Measurements from ENCODE around the gene SHISAL1. TPM values are rescaled to one million over a fixed set of nuclear protein-coding genes. Genes with fewer than 3 reads are reported as not detected.

SHISAL1 gene
- total RNA-seq, 1 donor from 2014 or later, result 0.71 TPM

GRCh38 chr22:44353041-44353440, 40.3 kb upstream of the SHISAL1 start:
- peaks cover 27% of the 10 kb centered on the region for H3K27me3 ChIP-seq (ENCODE audit: control insufficient read depth, insufficient read depth, low read length)
- TF ChIP-seq CTCF (IDR thresholded peaks at IDR 0.05; ENCODE audit: insufficient read depth, low read length, poor library complexity, severe bottlenecking), result no peak
- H3K36me3 ChIP-seq (ENCODE audit: control insufficient read depth, insufficient read depth, low read length), result no peaks in the 10 kb centered on the region
- no peak for DNase-seq (ENCODE audit: low read depth)
- H3K4me3 ChIP-seq (ENCODE audit: low read depth, low read length), result no peak overlapping the region

DNA sequence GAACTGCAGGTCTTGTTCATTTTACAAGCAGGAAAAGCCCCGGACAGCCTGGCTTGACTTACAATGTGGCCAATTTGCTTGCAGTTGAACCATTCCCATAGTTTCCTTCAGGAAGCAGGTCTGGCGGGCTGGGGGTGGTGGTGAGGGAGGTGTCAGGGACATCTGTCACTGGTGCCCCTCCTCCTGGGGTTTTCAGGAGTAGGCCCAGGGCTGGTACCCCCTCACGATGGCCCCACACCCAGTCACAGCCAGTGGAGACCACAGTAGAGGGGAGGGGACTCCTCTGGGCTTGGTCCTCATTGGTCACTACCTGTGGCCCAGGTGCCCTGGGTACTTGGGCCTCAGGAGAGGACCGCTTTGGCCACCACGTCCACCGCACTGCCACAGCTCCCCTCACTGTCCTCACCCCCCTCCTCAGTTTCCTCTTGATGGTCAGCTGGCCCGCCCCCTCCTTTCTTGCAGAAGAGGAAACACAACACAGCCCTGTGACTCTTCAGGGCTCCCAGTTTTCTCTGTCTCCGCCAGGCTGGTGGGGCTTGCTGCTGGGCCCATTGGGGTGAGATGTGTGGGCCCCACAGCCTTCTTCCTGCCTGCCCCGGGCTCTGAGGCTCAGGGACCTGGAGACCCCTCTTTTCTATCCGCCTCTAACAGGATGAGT, 39.8 kb upstream of the SHISAL1 start:
- Histone ChIP-seq H3K4me3 (ENCODE audit: low read depth, low read length) (no peak overlapping the region), H3K36me3 (ENCODE audit: control insufficient read depth, insufficient read depth, low read length) (no peaks in the 10 kb centered on the region), H3K27me3 (ENCODE audit: control insufficient read depth, insufficient read depth, low read length) (peaks cover 31% of the 10 kb centered on the region)
- DNase-seq (ENCODE audit: low read depth), result no peak
- TF ChIP-seq CTCF (IDR thresholded peaks at IDR 0.05; ENCODE audit: insufficient read depth, low read length, poor library complexity, severe bottlenecking), result no peak

DNA sequence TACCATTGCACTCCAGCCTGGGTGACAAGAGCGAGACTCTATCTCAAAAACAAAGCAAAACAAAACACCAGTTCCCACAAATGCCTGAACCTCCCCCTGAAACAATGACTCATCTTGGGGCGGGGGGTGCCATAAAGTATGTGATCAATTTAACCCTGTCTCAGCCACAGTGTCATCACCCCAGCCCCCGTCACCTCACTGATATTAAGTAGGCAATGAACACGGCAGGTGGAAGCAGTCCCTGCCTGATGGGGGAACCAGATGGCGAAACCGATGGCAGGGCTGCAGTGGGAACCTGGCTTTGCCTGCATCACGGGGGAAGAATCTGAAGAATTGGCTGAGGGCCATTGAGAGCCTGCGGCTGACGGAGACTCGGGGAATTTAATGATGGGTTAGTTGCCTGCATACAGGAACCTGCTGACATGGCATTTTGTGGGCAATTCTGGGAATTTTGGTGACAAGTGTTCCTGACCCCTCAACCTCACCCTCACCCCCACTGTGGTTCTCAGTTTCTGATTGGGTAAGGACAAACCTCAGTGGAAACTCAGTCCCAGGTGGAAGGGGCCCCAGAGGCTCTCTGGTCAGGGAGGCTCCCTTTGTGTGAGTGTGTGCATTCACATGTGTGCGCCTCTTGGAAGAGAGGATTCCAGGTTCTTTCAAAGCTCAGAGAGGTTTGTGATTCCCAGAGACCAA, 39.1 kb upstream of the SHISAL1 start:
- Histone ChIP-seq H3K36me3 (ENCODE audit: control insufficient read depth, insufficient read depth, low read length) (no peaks in the 10 kb centered on the region), H3K4me3 (ENCODE audit: low read depth, low read length) (no peak overlapping the region), H3K27me3 (ENCODE audit: control insufficient read depth, insufficient read depth, low read length) (peaks cover 36% of the 10 kb centered on the region)
- TF ChIP-seq CTCF (IDR thresholded peaks at IDR 0.05; ENCODE audit: insufficient read depth, low read length, poor library complexity, severe bottlenecking), result peak; percentile 9
- peak; percentile 76 for DNase-seq (ENCODE audit: low read depth)

DNA sequence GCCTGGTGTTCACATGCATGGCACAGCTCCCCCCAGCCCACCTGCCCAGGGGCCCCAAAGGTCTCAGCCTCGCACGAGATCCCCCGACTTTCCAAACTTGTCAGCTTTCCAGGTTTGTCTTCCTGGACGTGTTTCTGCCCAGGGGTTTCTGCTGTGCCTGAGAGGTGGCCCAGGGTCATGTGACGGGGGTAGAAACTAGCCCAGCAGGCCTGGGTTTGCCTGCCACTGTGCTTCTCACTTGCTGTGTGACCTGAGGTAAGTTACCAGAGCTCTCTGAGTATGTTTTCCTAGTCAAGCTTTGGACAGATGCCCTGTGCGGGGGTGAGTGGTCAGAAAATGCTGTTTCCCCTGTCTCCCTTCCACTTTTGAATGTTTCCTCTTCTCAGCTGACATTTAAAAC, 38.3 kb upstream of the SHISAL1 start:
- no peak for TF ChIP-seq CTCF (IDR thresholded peaks at IDR 0.05; ENCODE audit: insufficient read depth, low read length, poor library complexity, severe bottlenecking)
- DNase-seq (ENCODE audit: low read depth), result no peak

GRCh38 chr22:44349594-44349993, 36.8 kb upstream of the SHISAL1 start:
- no peak for TF ChIP-seq CTCF (IDR thresholded peaks at IDR 0.05; ENCODE audit: insufficient read depth, low read length, poor library complexity, severe bottlenecking)
- Histone ChIP-seq H3K27me3 (ENCODE audit: control insufficient read depth, insufficient read depth, low read length) (peaks cover 34% of the 10 kb centered on the region), H3K36me3 (ENCODE audit: control insufficient read depth, insufficient read depth, low read length) (no peaks in the 10 kb centered on the region), H3K4me3 (ENCODE audit: low read depth, low read length) (no peak overlapping the region)
- no peak for DNase-seq (ENCODE audit: low read depth)

More for the DNA sequence above, 38.3 kb upstream of the SHISAL1 start:
- no peak overlapping the region for H3K4me3 ChIP-seq (ENCODE audit: low read depth, low read length)
- H3K27me3 ChIP-seq (ENCODE audit: control insufficient read depth, insufficient read depth, low read length), result peaks cover 39% of the 10 kb centered on the region
- no peaks in the 10 kb centered on the region for H3K36me3 ChIP-seq (ENCODE audit: control insufficient read depth, insufficient read depth, low read length)

Measured in kidney epithelial cell (primary cell).